ENCODE measurements around the gene TMBIM6.

TMBIM6 gene

GRCh38 chr12:49698619-49699545, 42.5 kb upstream of the TMBIM6 start:
- peaks cover 6% of the 10 kb centered on the region; the same call in 1 of the 2 replicates for H3K4me1 ChIP-seq (ENCODE audit: control insufficient read depth, insufficient read depth, low read length)
- no peaks in the 10 kb centered on the region for H3K9me3 ChIP-seq (ENCODE audit: control insufficient read depth, insufficient read depth, low read depth, low read length)
- H3K36me3 ChIP-seq (ENCODE audit: control insufficient read depth in 2 of 2, insufficient read depth in 1 of 2, low read length in 2 of 2): no peaks in the 10 kb centered on the region; a peak in 1 of 3 replicates
- TF ChIP-seq GLIS1 (tag by site-specific recombination; IDR thresholded peaks at IDR 0.05) (peak; percentile 91), ZBTB17 (tag by site-specific recombination; IDR thresholded peaks at IDR 0.05) (peak; percentile 80), ZIC2 (tag by site-specific recombination; IDR thresholded peaks at IDR 0.05) (peak; percentile 34; the same call in 1 of the 2 replicates), PRDM1 (tag by site-specific recombination; IDR thresholded peaks at IDR 0.05) (peak; percentile 92), ZNF580 (tag by site-specific recombination; IDR thresholded peaks at IDR 0.05) (no peak), ZNF600 (tag by site-specific recombination; IDR thresholded peaks at IDR 0.05) (peak; percentile 61), SALL2 (tag by site-specific recombination; IDR thresholded peaks at IDR 0.05; ENCODE audit: borderline replicate concordance) (no peak), KLF8 (tag by site-specific recombination; IDR thresholded peaks at IDR 0.05) (no peak), AEBP2 (tag by site-specific recombination; IDR thresholded peaks at IDR 0.05; ENCODE audit: borderline replicate concordance) (no peak), ZNF514 (tag by site-specific recombination; IDR thresholded peaks at IDR 0.05) (no peak), PRDM10 (tag by site-specific recombination; IDR thresholded peaks at IDR 0.05) (peak; percentile 88), ZFP41 (tag by site-specific recombination; IDR thresholded peaks at IDR 0.05; ENCODE audit: borderline replicate concordance) (no peak), ZNF404 (tag by site-specific recombination; IDR thresholded peaks at IDR 0.05) (no peak), ZNF843 (tag by site-specific recombination; IDR thresholded peaks at IDR 0.05) (no peak)
- ChIA-PET POLR2A (interaction anchor here (0.7 kb wide), 2 partner anchors 51 to 376 kb away, joined by 3 to 7 read pairs; partner anchors contain the start of gene TROAP), CTCF (interaction anchor here (0.6 to 1.4 kb wide), 2 partner anchors 9 to 58 kb away, joined by 3 to 5 read pairs; no protein-coding TSS in a partner anchor)
- H3K4me3 ChIP-seq (ENCODE audit: low read depth, low read length): peak overlapping the region; percentile 13
- H3K27ac ChIP-seq (ENCODE audit: extremely low read depth, low read depth, low read length): no peak overlapping the region

GRCh38 chr12:49702009-49702408, 39.3 kb upstream of the TMBIM6 start:
- Histone ChIP-seq H3K4me1 (ENCODE audit: control insufficient read depth, insufficient read depth, low read length) (peaks cover 11% of the 10 kb centered on the region), H3K4me3 (ENCODE audit: low read depth, low read length) (no peak overlapping the region), H3K27ac (ENCODE audit: extremely low read depth, low read depth, low read length) (no peak overlapping the region), H3K9me3 (ENCODE audit: control insufficient read depth, insufficient read depth, low read depth, low read length) (no peaks in the 10 kb centered on the region), H3K36me3 (ENCODE audit: control insufficient read depth in 2 of 2, insufficient read depth in 1 of 2, low read length in 2 of 2) (no peaks in the 10 kb centered on the region; a peak in 1 of 3 replicates)
- CTCF ChIA-PET: interaction anchor here (0.6 to 3.5 kb wide), 3 partner anchors 61 to 163 kb away, joined by 3 to 20 read pairs (median 4); no protein-coding TSS in a partner anchor
- no peak for TF ChIP-seq ZNF350 (tag by site-specific recombination; IDR thresholded peaks at IDR 0.05)
- TF ChIP-seq WT1 (tag by site-specific recombination; IDR thresholded peaks at IDR 0.05): no peak
- no peak for TF ChIP-seq PRDM4 (tag by site-specific recombination; IDR thresholded peaks at IDR 0.05)
- TF ChIP-seq ZNF221 (tag by site-specific recombination; IDR thresholded peaks at IDR 0.05; ENCODE audit: borderline replicate concordance): no peak
- TF ChIP-seq ZNF335 (tag by site-specific recombination; conservative IDR thresholded peaks at IDR 0.05): no peak
- TF ChIP-seq ZFP37 (tag by site-specific recombination; IDR thresholded peaks at IDR 0.05): no peak
- TF ChIP-seq ZNF175 (tag by site-specific recombination; IDR thresholded peaks at IDR 0.05): no peak
- TF ChIP-seq ZNF16 (tag by site-specific recombination; IDR thresholded peaks at IDR 0.05; ENCODE audit: low read depth): no peak
- POLR2A ChIA-PET: interaction anchor here (0.5 to 1.7 kb wide), 2 partner anchors 39 to 53 kb away, joined by 4 to 5 read pairs; partner anchors contain the start of gene TMBIM6
